NCI-H526 treated with DMSO at 0.1 percent for 48 hours (cell line): ENCODE results near the gene PPFIA1.
"Not testable (repeated sequence)": the region's sequence is repeated elsewhere in the genome, so short reads cannot be mapped to it uniquely, and the experiment has no call there.

ENCODE experiments used
- DNase-seq: peaks from one replicate; lab custom pipeline; 2025; lab: John Stamatoyannopoulos, UW

The PPFIA1 gene

DNA sequence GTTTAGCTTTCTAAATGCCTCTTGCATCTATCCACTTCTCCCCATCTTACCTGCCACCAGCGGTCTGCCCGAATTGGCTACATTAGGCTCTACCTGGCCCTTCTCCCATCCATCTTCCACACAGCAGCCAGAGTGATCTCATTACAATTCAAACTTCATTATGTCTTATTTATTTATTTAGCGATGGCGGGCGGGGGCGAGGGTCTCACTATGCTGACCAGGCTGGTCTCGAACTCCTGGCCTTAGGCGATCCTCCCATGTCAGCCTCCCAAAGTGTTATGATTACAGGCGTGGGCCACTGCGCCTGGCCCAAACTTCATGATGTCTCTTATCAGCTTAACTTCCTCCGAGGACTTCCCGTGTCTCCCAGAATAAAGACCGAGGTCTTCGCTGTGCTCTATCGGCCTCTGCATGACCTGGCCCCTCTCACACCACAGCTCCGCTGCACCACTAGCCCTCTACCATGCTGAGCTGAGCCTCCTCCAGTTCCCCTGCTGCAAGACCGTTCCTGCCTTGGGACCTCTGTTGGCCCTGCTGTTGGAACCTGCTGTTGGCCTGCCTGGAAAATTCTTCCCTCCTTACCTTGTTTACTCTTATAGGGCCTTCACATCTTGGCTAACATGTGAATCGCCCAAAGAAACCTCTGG lies 127.0 kb downstream of the PPFIA1 start:
- DNase-seq = peak; percentile 68

- peak; percentile 86 for DNase-seq
Measured at GRCh38 chr11:70397983-70398833, 127.7 kb downstream of the PPFIA1 start, which contains the start of gene CTTN. Gene CTTN, plus strand, starts transcription at chr11:70398529. Its CDS starts 8,769 bp downstream, at chr11:70407298.

DNA sequence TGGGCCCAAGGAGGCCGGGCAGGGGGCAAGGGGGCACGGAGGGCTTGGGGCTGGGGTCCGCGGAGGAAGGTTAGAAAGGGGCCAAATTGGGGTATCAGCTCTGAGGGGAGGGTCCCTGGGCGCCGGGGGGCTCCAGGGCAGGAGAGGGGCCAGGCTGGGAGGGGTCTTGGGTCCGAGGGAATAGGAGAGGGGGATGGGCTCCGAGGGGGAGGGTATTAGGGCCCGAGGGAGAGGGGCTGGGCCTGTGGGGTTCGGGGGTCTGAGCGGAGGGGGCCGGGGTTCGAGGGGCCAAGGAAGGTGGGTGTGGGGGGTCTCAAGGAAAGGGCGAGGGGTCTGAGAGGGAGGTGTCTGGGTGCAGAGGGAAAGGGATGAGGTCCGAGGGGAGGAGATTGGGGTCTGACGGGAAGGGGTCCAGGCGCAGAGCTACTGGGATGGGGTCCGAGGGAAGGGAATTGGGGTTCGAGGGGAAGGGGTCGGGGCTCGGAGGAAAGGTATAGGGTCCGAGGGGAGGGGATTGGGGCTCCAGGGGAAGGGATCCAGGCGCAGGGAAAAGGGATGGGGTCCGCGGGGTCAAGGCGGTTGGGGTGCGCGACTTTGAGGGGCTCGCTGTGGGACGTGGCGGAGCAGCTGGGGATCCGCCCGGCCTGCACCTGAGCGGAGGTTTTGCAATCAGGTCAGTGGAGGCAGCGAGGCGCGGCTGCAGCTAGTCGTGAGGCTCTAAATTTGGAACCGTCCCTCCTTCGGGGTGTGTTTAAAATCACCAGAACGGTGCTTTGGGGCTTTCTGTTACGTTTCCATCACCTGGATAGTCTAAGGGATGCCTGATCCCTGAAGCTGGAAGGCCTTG lies 128.6 kb downstream of the PPFIA1 start:
- DNase-seq = no peak

GRCh38 chr11:70399681-70400112 lies 129.2 kb downstream of the PPFIA1 start:
- DNase-seq = no peak

- no peak for DNase-seq
Measured at GRCh38 chr11:70400643-70401042, 130.2 kb downstream of the PPFIA1 start.

DNA sequence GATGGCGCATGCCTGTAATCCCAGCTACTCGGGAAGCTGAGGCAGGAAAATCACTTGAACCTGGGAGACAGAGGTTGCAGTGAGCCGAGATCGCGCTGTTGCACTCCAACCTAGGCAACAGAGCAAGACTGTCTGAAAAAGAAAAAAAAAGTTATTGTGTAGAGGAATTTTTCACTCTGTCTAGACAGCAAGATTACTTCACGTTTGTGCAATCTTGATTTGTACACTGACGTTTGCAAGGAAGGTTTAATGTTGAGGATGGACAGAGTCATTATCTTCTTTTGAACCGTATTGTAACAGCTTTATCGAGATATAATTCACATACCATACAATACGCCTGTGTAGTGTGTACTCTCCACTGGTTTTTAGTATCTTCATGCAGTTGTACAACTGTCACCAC lies 131.5 kb downstream of the PPFIA1 start:
- DNase-seq = no peak

GRCh38 chr11:70402685-70403084 lies 132.2 kb downstream of the PPFIA1 start:
- DNase-seq = no peak

DNA sequence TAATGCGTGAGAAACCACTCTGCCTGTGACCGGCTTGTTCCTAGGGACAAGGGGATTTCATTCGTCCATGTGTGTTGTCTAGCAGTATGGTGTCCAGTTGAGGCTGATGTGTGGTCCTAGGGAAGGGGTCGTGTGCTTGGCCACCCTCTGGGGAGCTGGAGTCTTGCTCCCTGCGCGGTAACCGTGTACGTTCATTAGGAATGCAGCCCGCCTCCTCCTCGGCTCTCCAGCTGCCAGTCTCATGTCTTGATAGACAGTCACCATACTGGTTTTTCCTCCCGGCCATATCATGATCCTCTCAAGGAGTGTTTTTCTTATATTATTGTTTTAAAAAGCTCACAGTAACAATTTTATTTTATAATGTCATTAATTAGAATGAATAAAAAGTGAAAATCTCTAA lies 133.8 kb downstream of the PPFIA1 start:
- no peak for DNase-seq

DNA sequence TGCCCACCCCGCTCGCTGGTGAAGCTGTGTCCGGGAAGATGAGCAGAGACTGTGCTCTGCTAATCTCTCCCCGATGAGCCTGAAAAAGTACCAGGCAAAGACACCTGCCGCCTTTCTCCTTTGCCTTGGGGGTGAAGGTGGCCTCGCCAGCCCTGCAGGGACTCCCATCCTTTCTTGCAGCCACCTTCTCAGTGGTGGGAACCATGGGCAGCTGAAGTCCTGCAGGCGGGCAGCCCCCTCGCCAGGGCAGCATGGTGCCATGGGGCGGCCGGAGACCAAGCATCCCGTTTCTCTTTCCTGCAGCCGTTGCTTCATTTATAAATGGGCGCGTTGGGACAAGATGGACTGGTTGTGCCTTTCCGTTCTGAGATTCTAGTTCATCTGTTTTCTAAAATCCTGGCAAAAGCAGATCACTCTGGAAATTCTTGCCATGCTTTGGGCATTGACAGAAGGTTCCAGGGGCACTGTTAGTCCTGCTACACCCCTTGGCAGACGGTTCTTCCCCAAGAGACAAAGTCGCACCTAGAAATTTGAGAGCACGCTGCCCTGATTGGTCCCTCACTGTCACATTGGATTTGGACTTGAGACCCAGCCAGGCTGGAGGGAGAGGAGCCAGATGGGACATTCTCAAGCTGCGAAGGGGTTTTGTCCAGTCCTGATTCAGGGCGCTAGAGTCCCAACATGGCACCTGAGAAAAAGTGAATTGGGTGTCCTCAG lies 135.3 kb downstream of the PPFIA1 start:
- no peak for DNase-seq

DNA sequence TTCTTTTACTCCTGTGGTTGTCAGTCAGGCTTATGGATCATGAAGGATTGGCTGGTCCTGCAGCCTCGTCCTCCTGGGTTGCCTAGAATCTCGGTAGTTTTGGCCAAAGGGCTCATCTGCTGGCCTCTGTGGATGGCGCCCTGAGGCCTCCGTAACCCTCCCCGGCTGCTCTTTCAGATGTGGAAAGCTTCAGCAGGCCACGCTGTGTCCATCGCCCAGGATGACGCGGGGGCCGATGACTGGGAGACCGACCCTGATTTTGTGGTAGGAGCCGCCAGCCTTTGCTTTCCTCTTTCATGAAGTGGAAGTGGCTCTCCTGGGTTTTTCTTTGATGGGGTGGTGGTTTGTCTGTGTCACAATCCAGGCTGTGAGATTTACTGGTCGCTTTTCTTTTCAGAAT lies 136.6 kb downstream of the PPFIA1 start:
- DNase-seq = no peak

DNA sequence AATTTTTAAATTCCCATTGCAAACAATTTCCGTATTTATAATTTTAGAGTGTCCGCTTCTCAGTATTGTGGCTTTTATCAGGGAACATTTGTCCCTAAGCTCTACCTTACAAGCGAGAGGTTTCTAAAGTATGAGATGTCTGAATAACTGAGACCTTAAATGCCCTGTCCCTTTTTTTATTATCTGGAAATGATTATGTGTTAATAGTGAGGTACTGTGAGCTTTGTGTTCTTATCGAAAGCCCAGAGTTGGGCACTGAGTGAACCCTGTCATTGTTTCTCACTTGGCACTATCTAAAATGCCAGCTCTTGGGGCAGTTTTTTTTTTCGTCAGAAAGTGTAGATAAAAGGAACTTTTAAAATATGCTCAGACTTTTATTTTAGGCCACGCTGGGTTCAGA lies 137.3 kb downstream of the PPFIA1 start:
- no peak for DNase-seq

DNA sequence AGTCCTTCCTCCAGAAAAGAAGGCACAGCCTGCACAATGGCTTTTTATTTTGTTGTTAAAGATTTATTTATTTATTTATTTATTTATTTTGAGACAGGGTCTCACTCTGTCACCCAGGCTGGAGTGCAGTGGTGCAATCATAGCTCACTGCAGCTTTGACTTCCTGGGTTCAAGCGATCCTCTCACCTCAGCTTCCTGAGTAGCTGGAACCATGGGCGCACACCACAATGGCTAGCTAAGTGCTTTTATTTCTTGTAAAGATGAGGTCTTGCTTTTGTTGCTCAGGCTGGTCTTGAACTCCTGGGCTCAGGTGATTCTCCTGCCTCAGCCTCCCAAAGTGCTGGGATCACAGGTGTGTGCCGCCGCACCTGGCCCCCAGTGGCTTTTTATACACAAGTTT lies 137.8 kb downstream of the PPFIA1 start:
- DNase-seq = not testable (repeated sequence)

GRCh38 chr11:70409437-70409836 lies 138.9 kb downstream of the PPFIA1 start:
- DNase-seq = no peak

GRCh38 chr11:70409871-70410270 lies 139.4 kb downstream of the PPFIA1 start:
- no peak for DNase-seq

GRCh38 chr11:70410276-70411205 lies 140.1 kb downstream of the PPFIA1 start:
- DNase-seq = no peak

- no peak for DNase-seq
Measured at GRCh38 chr11:70411713-70412452, 141.4 kb downstream of the PPFIA1 start.

DNA sequence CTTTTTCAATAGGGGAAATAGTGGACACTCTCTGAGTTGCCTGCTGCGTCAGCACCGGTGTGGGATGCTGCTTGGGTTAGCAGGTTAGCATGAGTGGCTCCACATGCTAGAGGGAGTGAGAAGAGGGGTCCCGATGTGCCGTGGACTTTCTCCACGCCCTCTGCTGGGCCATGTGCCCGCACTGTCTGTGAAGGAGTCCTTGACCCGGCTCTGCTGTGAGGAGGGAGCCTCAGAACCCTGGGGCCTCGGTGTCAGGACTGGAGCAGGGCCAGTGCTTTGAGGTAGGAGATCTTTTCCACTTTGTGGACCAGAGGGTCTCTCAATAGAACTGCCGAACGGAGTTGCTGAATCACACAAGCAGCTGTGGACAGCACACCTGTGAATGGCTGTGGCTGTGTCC lies 142.7 kb downstream of the PPFIA1 start:
- no peak for DNase-seq

- no peak for DNase-seq
Measured at GRCh38 chr11:70414341-70415100, 144.0 kb downstream of the PPFIA1 start.

DNA sequence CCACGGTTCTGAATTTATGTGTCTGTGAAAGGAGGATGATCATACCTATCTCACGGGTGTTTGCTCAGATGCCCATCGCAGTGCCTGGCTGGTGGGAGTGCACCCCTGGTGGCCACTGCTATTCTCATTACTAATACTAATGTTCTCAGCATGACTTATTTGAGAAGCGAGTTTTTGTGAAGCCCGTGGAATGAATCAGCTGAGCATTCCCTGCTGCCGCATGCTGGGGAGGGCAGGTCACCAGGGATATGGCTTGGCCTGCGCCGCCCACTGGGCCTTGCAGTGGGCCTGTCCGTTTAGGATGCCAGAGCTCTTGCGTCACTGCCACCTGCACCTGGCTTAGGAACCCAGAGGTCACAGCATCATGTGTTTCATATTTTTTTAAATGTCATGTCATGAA lies 144.7 kb downstream of the PPFIA1 start:
- no peak for DNase-seq
